HG02970 (cell line): ENCODE results near the gene IGFBP2.

Experiments used
- ATAC-seq: cut with Tn5 transposase; IDR thresholded peaks from one replicate; pipeline ENCODE4 v1.9.1; 2021; ENCODE audit warnings: mild to moderate bottlenecking, moderate library complexity, moderate number of reproducible peaks; ENCODE audit not compliant: unreplicated experiment, low FRiP score

The IGFBP2 gene

DNA sequence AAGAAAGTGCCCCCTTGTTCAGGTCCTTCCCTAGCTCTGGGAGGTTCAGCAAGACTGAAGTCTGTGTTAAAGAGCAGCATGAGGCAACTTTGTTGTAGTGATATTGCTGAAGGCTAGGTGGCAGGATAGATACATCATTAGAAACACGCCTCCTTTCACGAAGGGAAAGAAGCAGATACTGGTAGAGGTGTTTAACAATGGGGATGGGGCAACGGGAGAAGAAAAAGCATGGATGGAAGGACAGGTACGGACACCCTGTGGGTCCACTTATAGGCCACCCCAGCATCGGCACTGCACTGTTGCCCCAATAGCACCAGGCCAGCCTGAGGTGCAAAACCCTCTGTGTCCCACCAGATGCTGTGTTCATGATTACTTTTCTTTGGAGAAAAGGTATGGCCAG, 65.7 kb downstream of the IGFBP2 start:
- ATAC-seq = no peak

DNA sequence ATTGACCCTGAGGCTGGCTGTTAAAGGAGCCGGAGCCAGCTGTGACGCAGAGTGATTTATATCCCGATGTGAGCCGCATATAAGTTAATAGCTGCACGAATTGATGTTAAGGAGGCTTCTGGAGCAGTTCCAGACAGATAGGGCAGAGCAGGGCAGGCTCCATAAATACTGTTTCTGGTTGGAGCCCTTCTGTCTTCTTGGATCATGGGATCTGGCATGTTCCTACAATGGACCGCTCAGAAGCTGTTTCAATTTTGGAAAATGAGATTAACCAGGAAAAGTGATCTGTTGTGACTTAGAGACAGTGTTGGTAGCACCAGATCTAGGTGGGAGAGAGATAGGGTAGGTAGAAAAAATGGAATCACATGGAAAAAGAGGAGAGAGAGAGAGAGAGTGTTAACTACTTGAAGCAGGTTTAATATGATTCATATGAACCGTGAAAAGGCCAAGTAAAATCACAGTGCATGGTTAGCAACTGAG, 66.9 kb downstream of the IGFBP2 start:
- no peak for ATAC-seq

DNA sequence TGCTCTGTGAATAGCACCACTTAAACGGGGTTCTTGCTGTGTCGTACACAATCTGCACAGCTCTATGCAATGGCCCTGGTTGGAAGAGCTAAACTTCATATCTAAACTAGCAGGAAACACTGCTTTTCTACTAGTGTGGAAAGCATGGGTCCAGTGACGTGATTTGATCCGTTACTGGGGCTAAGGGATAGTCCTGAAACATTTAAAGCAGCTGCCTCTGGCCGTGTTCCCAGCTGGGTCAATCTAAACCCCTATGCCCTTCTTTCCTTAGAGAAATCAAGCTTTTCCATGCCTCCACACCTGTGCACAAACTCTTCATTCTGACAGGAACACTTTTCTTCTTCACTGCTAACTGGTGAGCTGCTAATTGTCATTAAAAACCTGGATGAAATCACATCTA, 67.6 kb downstream of the IGFBP2 start:
- no peak for ATAC-seq

DNA sequence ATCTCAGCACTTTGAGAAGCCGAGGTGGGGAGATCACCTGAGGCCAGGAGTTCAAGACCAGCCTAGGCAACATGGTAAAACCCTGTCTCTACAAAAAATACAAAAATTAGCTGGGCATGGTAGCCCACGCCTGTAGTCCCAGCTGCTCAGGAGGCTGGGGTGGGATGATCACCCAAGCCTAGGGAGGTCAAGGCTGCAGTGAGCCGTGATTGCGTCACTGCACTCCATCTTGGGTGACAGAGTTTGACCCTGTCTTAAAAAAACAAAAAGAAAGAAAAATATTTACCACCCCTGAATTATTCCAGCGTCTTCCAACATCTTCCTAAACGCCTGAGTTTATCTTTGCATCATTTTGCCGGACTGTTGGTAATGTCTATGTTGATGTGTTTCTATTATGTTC, 68.3 kb downstream of the IGFBP2 start:
- ATAC-seq = no peak

DNA sequence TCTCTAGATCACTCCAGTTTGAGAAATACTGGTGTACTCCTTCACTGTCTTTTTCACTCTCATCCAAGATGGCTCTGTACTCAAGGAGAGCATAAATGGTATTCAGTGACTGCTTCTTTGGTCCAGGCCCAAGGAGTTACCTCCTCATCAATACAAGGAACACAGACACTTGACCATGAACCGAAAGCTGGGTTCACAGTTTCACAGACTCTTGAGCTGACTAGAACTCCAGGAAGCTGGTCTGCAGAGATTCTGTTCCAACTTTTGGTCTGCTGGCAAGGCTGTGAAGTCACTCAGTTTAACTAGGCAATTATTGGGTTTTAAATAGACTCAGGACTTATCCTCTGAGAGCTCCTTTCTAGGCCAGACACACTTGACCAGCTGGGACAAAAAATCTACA, 69.5 kb downstream of the IGFBP2 start:
- no peak for ATAC-seq

DNA sequence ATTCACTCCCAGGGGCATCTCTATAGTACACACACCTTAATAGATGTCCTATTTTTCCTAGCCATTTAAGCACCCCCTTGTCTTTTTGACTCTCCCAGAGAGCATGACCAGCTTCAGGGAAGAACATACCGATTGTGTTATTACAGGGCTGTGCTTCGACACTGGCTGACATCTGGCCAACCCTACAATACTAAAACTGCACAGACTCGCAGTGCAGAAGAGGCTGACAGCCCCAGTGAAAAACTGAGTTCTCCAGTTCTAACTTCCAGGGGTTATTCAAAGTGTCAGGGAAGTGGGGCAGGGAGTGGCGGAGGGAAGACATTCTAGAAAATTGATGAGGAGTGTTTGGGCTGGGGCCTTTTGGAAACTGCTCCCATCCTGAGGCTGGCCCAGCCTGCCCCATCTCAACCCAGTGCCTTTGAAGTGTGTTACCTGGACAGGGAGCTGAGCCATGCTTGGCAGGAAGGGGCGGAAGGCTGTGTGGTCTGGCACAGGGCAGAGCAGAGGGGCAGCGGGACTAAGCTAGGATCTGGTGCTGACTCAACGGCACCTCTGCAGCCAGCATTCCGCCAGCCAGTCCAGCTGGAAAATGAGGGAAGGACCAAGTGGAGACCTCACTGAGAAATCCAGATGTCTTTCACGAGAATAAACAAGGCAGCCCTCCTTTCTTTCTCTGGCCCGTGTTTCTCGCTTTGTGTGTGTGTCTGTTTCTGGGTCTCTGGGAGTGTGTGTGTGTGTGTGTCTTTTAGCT, 77.5 kb downstream of the IGFBP2 start:
- no peak for ATAC-seq

DNA sequence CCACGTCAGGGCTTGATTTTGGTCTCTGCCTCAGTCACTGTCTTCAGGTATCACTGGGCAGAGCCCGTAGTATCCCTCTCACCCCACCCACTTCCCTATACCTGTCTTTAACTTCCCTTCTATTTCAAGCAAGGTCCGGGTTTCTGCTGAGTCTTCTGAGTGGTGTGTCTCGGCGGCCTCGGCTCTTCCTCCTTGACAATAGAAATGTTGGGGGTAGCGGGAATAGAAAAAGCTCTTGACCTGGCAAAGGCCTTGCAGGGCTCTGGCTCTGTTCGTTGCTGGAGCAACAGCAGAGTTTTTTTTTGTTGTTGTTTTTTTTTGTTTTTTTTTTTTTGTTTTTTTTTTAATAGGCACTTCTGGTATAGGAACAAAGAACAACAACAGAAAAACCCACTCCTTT, 78.1 kb downstream of the IGFBP2 start:
- ATAC-seq = no peak

DNA sequence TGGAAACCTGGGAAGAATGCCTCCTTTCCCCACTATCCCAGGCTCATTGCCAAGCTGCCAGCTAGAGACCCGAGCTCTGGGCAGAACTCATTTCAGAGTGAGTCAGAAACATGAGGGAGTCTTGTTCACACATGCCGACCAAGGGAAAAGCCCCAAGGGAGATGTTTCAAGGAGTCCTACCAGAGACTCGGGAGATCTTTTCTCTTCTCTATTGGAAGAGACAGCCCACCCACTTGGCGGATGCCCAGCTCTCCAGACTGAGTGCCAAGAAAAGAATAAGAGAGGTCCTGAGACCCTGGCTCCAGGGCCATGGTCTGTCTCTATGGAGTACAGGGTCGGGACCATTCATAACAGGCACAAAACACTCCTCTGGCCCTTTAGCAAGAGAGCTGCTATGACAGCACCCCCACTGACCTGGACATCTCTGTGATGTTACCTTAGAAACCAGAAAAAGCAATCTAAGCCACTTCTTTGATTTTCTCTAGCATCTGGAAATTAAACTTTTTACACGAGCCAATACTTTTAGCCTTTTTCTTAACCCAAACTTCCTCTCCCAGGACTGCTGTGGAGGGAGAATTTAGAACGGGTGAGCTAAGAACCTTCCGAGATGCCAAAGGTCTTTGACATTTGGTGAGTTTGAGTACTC, 80.6 kb downstream of the IGFBP2 start:
- ATAC-seq = no peak
